ENCODE measurements around the gene RNH1.
A peak's percentile ranks its signal among the peaks of the same experiment; 100 is the strongest.
"Not testable (repeated sequence)": the region's sequence is repeated elsewhere in the genome, so short reads cannot be mapped to it uniquely, and the experiment has no call there.

Gene RNH1

GRCh38 chr11:521177-521688 is 14.2 kb upstream of the RNH1 start:
- no peak for DNase-seq

GRCh38 chr11:520428-521176 is 13.6 kb upstream of the RNH1 start:
- DNase-seq = no peak

- peak; percentile 95 for DNase-seq
Measured at GRCh38 chr11:518463-519202, 11.6 kb upstream of the RNH1 start.

- DNase-seq = not testable (repeated sequence)
Measured at GRCh38 chr11:516918-517685, 10.1 kb upstream of the RNH1 start.

GRCh38 chr11:516400-516799 is 9.4 kb upstream of the RNH1 start:
- no peak for DNase-seq

- no peak for DNase-seq
Measured at GRCh38 chr11:515131-515530, 8.1 kb upstream of the RNH1 start.

GRCh38 chr11:514606-515005 is 7.6 kb upstream of the RNH1 start:
- no peak for DNase-seq

- DNase-seq = no peak
Measured at GRCh38 chr11:512761-513595, 5.9 kb upstream of the RNH1 start.

GRCh38 chr11:508956-509355 is 1.9 kb upstream of the RNH1 start:
- DNase-seq = no peak

- no peak for DNase-seq
Measured at GRCh38 chr11:507727-508515, 879 bp upstream of the RNH1 start.

GRCh38 chr11:506238-506994 is 626 bp downstream of the RNH1 start:
- peak; percentile 78 for DNase-seq

GRCh38 chr11:504994-505344 is 2.1 kb downstream of the RNH1 start:
- no peak for DNase-seq

- DNase-seq = peak; percentile 78
Measured at GRCh38 chr11:504053-504993, 2.7 kb downstream of the RNH1 start.

- no peak for DNase-seq
Measured at GRCh38 chr11:503179-503981, 3.7 kb downstream of the RNH1 start.

GRCh38 chr11:502288-503178 is 4.5 kb downstream of the RNH1 start:
- no peak for DNase-seq

- no peak for DNase-seq
Measured at GRCh38 chr11:501683-502287, 5.3 kb downstream of the RNH1 start.

All from right kidney (tissue), 1 donor.